OCI-LY3 (cell line): ENCODE data around the gene SEPTIN1.

Experiments
- H2AFZ ChIP-seq: fragments of 200-600, 300-600 bp; shearing (Covaris generic); 2 replicates; pipeline ENCODE4 v1.6.0; 2014; ENCODE audit warnings: antibody characterized with exemption, low read depth, low read length
- H3K27ac ChIP-seq: fragments of 200-600, 300-600 bp; sonication (generic); 2 replicates; pipeline ENCODE4 v1.5.1; 2014; ENCODE audit warnings: mild to moderate bottlenecking, low read length, moderate library complexity, mixed read lengths
- H3K27me3 ChIP-seq: fragments of 200-600, 300-600 bp; sonication (generic); 2 replicates; pipeline ENCODE4 v1.6.1; 2014; ENCODE audit warnings: low read depth, low read length, mixed read lengths
- H3K36me3 ChIP-seq: fragments of 200-600, 300-600 bp; sonication (generic); replicated peaks from 2 replicates; pipeline ENCODE3; 2014; ENCODE audit warnings: low read depth, low read length, mixed read lengths
- H3K4me1 ChIP-seq: fragments of 300-600, 200-600 bp; sonication (generic); 2 replicates; pipeline ENCODE4 v1.6.1; 2014; ENCODE audit warnings: low read length, mixed read lengths
- H3K4me2 ChIP-seq: fragments of 200-600, 300-600 bp; sonication (generic); 2 replicates; pipeline ENCODE4 v1.6.1; 2014; ENCODE audit warnings: low read length, mixed read lengths
- H3K4me3 ChIP-seq: fragments of 300-600, 200-600 bp; sonication (generic); 2 replicates; pipeline ENCODE4 v1.5.1; 2014; ENCODE audit warnings: antibody characterized with exemption, mild to moderate bottlenecking, low read length, moderate library complexity
- H3K79me2 ChIP-seq: fragments of 300-600, 200-600 bp; shearing (Covaris generic); 2 replicates; pipeline ENCODE4 v1.6.1; 2014; ENCODE audit warnings: mild to moderate bottlenecking, low read length, mixed read lengths
- H3K9ac ChIP-seq: fragments of 300-600, 200-600 bp; shearing (Covaris generic); 2 replicates; pipeline ENCODE4 v1.6.0; 2014; ENCODE audit warnings: mild to moderate bottlenecking, low read length, moderate library complexity
- H3K9me3 ChIP-seq: fragments of 200-600, 300-600 bp; shearing (Covaris generic); 2 replicates; pipeline ENCODE4 v1.6.1; 2014; ENCODE audit warnings: low read length, mixed read lengths; ENCODE audit not compliant: insufficient read depth
- H4K20me1 ChIP-seq: fragments of 200-600, 300-600 bp; sonication (generic); 2 replicates; pipeline ENCODE4 v1.6.1; 2016; ENCODE audit warnings: low read length, mixed read lengths; ENCODE audit not compliant: insufficient read depth
- CTCF ChIP-seq: fragments of 200-600, 300-600 bp; sonication (generic); IDR thresholded peaks from 2 replicates; pipeline ENCODE4 v1.5.1; 2014; ENCODE audit warnings: antibody characterized with exemption, low read length, low read depth
- EZH2phosphoT487 ChIP-seq: fragments of 200-600 bp; shearing (Covaris generic); IDR thresholded peaks from 2 replicates; pipeline ENCODE4 v1.6.1; 2018; ENCODE audit warnings: antibody characterized with exemption, mixed run types, low read depth

The SEPTIN1 gene

DNA sequence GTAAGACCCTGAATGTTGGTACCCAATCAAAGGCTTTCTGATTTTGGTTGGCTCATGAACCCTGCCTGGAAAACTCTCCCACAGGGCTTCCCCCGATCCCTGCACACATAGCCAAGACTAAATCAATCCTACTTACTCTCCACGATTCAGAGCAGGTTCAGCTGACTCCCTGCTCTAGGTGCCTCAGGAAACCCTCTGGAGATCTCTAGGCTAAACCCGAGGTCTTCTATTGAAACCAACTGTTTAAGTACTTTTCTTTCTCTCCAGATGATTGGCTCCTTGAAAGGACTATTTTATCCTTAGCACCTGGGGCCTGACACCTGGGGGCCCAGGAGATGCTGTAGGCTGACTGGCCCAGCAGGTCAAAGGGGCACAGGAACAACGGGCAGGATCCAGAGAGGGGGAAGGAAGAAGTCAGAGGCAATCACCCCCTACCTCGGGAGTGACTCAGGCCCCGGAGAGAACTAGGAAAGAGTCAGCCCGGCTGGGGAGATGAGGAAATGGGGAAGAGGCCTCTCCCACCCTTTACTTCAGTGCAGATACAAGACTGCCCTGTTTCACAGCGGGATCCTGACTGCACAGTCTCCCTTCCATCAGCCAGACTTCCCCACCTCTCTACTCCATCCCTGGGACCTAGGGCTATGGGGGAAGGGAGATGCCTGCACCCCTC, 14.1 kb downstream of the SEPTIN1 start:
- Histone ChIP-seq H2AFZ (no peak overlapping the region), H3K9me3 (no peaks in the 10 kb centered on the region), H3K27ac (no peak overlapping the region), H3K79me2 (peaks cover 53% of the 10 kb centered on the region), H3K27me3 (no peaks in the 10 kb centered on the region), H3K4me2 (peak overlapping the region; percentile 99), H3K4me1 (peaks cover 30% of the 10 kb centered on the region), H3K9ac (peak overlapping the region; percentile 80), H3K4me3 (peak overlapping the region; percentile 97), H4K20me1 (peaks cover 24% of the 10 kb centered on the region), H3K36me3 (peaks cover 20% of the 10 kb centered on the region)
- no peak for TF ChIP-seq EZH2phosphoT487

GRCh38 chr16:30367349-30368009, 14.9 kb downstream of the SEPTIN1 start:
- no peak overlapping the region for H3K9ac ChIP-seq
- no peaks in the 10 kb centered on the region for H3K9me3 ChIP-seq
- TF ChIP-seq CTCF (no peak), EZH2phosphoT487 (no peak)
- H3K27me3 ChIP-seq = no peaks in the 10 kb centered on the region
- peak overlapping the region; percentile 99 for H3K4me2 ChIP-seq
- peaks cover 23% of the 10 kb centered on the region for H3K36me3 ChIP-seq
- peak overlapping the region; percentile 97 for H3K4me3 ChIP-seq
- peaks cover 24% of the 10 kb centered on the region for H4K20me1 ChIP-seq
- H2AFZ ChIP-seq = no peak overlapping the region
- no peak overlapping the region for H3K27ac ChIP-seq
- peaks cover 30% of the 10 kb centered on the region for H3K4me1 ChIP-seq
- H3K79me2 ChIP-seq = peaks cover 58% of the 10 kb centered on the region

GRCh38 chr16:30366511-30366910, 15.8 kb downstream of the SEPTIN1 start:
- TF ChIP-seq CTCF (no peak), EZH2phosphoT487 (no peak)
- no peaks in the 10 kb centered on the region for H3K9me3 ChIP-seq
- H3K4me2 ChIP-seq = no peak overlapping the region
- H3K4me3 ChIP-seq = no peak overlapping the region
- H3K36me3 ChIP-seq = peaks cover 27% of the 10 kb centered on the region
- no peak overlapping the region for H3K27ac ChIP-seq
- H3K4me1 ChIP-seq = peaks cover 24% of the 10 kb centered on the region
- no peak overlapping the region for H2AFZ ChIP-seq
- peaks cover 58% of the 10 kb centered on the region for H3K79me2 ChIP-seq
- H4K20me1 ChIP-seq = peaks cover 24% of the 10 kb centered on the region
- H3K27me3 ChIP-seq = no peaks in the 10 kb centered on the region
- H3K9ac ChIP-seq = no peak overlapping the region

DNA sequence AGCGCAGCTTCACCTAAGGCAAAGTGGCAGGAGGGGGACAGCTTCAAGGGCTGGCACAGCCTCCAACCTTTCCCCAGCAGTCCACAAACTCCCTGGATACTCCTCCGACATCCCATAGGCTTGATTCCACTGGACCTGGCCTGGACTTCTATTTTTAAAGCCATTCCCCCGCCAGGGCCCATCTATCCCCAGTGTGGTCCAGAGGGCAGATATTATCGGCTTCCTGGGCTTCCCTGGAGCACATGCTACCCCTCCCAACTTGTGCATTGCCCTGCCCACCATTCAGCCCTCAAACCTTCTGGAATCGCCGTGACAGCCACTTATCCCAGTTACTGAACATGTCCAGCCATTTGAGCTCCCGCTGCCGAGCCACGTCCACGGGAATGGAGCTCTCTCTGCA, 17.2 kb downstream of the SEPTIN1 start:
- Histone ChIP-seq H4K20me1 (peaks cover 24% of the 10 kb centered on the region), H3K4me1 (peaks cover 21% of the 10 kb centered on the region), H3K9me3 (no peaks in the 10 kb centered on the region), H3K4me3 (no peak overlapping the region), H3K27me3 (no peaks in the 10 kb centered on the region), H3K9ac (no peak overlapping the region), H2AFZ (no peak overlapping the region), H3K79me2 (peaks cover 64% of the 10 kb centered on the region), H3K4me2 (no peak overlapping the region), H3K27ac (no peak overlapping the region), H3K36me3 (peaks cover 27% of the 10 kb centered on the region)
- TF ChIP-seq EZH2phosphoT487 (no peak), CTCF (no peak)
